OCI-LY1 (cell line): ENCODE results near the gene ASCC2.

Source experiments
- CTCF ChIP-seq: fragments of 200-600 bp; sonication (generic), shearing (Covaris generic); IDR thresholded peaks from 2 replicates; pipeline ENCODE4 v1.5.1; 2017; ENCODE audit warnings: mild to moderate bottlenecking, antibody characterized with exemption, low read length, moderate library complexity, mixed read lengths
- EZH2 ChIP-seq: fragments of 200-600 bp; sonication (generic), shearing (Covaris generic); IDR thresholded peaks from 2 replicates; pipeline ENCODE4 v1.8.0; 2017; ENCODE audit warnings: borderline replicate concordance, mixed run types, mild to moderate bottlenecking, antibody characterized with exemption, low read length, moderate library complexity, mixed read lengths

GRCh38 chr22:29798801-29799200 lies 39.3 kb downstream of the ASCC2 start:
- TF ChIP-seq EZH2: no peak
- TF ChIP-seq CTCF: no peak
